Lung (tissue), 12 donors: ENCODE measurements around the gene UBR2. TPM values are rescaled to one million over a fixed set of nuclear protein-coding genes. Genes with fewer than 3 reads are reported as not detected.

Experiments used
- ATAC-seq: fragments of 200-7000 bp; cut with Tn5 transposase; one replicate; pipeline ENCODE4 v1.9.1; 2020; ENCODE audit warnings: moderate number of reproducible peaks; ENCODE audit not compliant: insufficient read depth, low FRiP score
- DNase-seq, 3 donors: peaks; one replicate each; pipeline ENCODE4 v3.0.0-alpha.2; 2013 to 2017
- H3K27ac ChIP-seq, 2 donors: one replicate each; pipeline ENCODE4 v1.5.1; 2013; ENCODE audit warnings: mild to moderate bottlenecking in 2 of 2, moderate library complexity in 2 of 2, control low read depth in 1 of 2, inconsistent platforms in 1 of 2, low read depth in 1 of 2, low read length in 1 of 2
- H3K27me3 ChIP-seq, 3 donors: one replicate each; pipeline ENCODE4 v1.5.1; 2013; ENCODE audit warnings: low read length in 2 of 3; ENCODE audit not compliant: control insufficient read depth in 3 of 3, insufficient read depth in 3 of 3
- H3K36me3 ChIP-seq, 4 donors: one replicate each; pipeline ENCODE4 v1.5.1; 2013; ENCODE audit warnings: low read length in 4 of 4, mild to moderate bottlenecking in 1 of 4, moderate library complexity in 1 of 4; ENCODE audit not compliant: control insufficient read depth in 4 of 4, insufficient read depth in 4 of 4
- H3K4me1 ChIP-seq, 5 donors: one replicate each; pipeline ENCODE4 v1.5.1; 2013; ENCODE audit warnings: low read length in 5 of 5, mild to moderate bottlenecking in 2 of 5, moderate library complexity in 1 of 5; ENCODE audit not compliant: control insufficient read depth in 5 of 5, insufficient read depth in 5 of 5
- H3K4me3 ChIP-seq: one replicate; pipeline ENCODE4 v1.5.1; 2013; ENCODE audit warnings: mild to moderate bottlenecking, control low read depth, moderate library complexity
- H3K9ac ChIP-seq, 2 donors: one replicate each; pipeline ENCODE4 v1.5.1; 2013; ENCODE audit warnings: low read length in 2 of 2, control low read depth in 1 of 2; ENCODE audit not compliant: insufficient read depth in 1 of 2
- H3K9me3 ChIP-seq, 4 donors: one replicate each; pipeline ENCODE4 v1.5.1; 2013; ENCODE audit warnings: low read length in 3 of 4, mild to moderate bottlenecking in 1 of 4, moderate library complexity in 1 of 4; ENCODE audit not compliant: control insufficient read depth in 4 of 4, insufficient read depth in 3 of 4
- WGBS, 2 donors: extraction: QIAGEN DNeasy Blood & Tissue Kit; methylation state at CpG; one replicate each; pipeline ENCODE4 v1.1.7; 2013; 5-methylcytosine and 5-hydroxymethylcytosine counted together
- polyA plus RNA-seq, 2 donors: library from polyadenylated mRNA; stranded (reverse); fragments of 200-250 nt; gene quantifications; one replicate each; pipeline ENCODE4 v1.2.1, GENCODE V29; 2013
- total RNA-seq, 2 donors: library from RNA; depleted of rRNA in 1 of 2; stranded (reverse); fragments of >200 nt in 1 of 2; gene quantifications; one replicate each; pipeline ENCODE4 v1.2.1, GENCODE V29; 2014 to 2021
- TF ChIP-seq, protein P1 (sequence below): IDR thresholded peaks from 2 replicates; pipeline ENCODE4 v1.5.1; 2012; ENCODE audit warnings: mild to moderate bottlenecking; ENCODE audit errors: control extremely low read depth, extremely low read depth
- donor health status: control.
- donor health status: control.
- donor health status: Bipolar disorder and iron deficiency.
- donor health status: healthy.
- donor health status: DM: yes; HTN: yes; CAD: no.

UBR2 gene
- total and polyA plus RNA-seq, 4 donors: 8.4 to 45.4 (median 19.0) TPM

DNA sequence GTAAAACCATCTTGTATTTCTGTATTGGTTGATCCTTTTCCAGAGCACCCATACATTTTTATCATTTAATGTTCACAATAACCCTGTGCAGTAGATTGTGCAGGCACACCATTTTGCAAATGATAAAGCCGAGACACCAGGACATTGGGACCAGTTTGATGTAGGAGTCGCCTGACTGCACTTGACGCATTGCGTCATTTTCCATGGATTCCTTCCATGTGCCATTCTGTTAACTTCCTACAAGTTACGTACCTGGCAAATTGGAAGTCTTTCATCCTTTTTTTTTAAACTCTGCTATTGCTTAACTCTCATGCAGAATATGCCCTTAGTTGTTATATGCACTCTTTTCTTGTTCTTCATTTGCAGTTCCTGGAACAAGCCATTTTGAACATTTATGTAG, 115.5 kb downstream of the UBR2 start:
- no peak overlapping the region for H3K27ac ChIP-seq
- H3K4me3 ChIP-seq: no peak overlapping the region
- ATAC-seq: no peak
- H3K9me3 ChIP-seq: no peaks in the 10 kb centered on the region
- no peak for DNase-seq
- no peak overlapping the region for H3K9ac ChIP-seq
- WGBS, 2 donors: 87 to 93% methylated on average over 5 of the region's 5 CpGs
- no peaks in the 10 kb centered on the region for H3K4me1 ChIP-seq
- no peaks in the 10 kb centered on the region for H3K27me3 ChIP-seq
- TF ChIP-seq, protein P1, sequence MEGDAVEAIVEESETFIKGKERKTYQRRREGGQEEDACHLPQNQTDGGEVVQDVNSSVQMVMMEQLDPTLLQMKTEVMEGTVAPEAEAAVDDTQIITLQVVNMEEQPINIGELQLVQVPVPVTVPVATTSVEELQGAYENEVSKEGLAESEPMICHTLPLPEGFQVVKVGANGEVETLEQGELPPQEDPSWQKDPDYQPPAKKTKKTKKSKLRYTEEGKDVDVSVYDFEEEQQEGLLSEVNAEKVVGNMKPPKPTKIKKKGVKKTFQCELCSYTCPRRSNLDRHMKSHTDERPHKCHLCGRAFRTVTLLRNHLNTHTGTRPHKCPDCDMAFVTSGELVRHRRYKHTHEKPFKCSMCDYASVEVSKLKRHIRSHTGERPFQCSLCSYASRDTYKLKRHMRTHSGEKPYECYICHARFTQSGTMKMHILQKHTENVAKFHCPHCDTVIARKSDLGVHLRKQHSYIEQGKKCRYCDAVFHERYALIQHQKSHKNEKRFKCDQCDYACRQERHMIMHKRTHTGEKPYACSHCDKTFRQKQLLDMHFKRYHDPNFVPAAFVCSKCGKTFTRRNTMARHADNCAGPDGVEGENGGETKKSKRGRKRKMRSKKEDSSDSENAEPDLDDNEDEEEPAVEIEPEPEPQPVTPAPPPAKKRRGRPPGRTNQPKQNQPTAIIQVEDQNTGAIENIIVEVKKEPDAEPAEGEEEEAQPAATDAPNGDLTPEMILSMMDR: no peak
- H3K36me3 ChIP-seq: peaks cover 19 to 55% (median 46%) of the 10 kb centered on the region in 4 donors

DNA sequence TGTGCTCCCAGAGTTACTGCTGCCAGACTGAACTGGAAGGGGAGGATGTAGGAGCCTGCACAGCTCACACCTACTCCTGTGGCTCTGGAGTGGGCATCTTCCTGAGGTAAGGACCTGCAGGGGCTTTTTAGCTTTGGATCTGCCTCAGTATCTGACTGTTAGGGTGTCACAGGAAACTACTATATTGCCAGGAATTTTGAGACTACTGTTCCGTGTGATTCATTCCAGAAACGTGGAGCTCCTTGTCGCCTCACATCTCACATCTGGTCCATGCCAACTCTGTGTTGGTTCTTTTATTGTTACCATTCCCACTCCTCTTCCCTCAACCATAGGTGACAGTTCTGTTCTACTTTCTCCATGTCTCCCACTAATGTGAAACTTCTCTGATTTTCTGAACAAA, 124.5 kb downstream of the UBR2 start:
- TF ChIP-seq, protein P1: no peak
- DNase-seq (no peak), ATAC-seq (no peak)
- Histone ChIP-seq H3K27me3 (no peaks in the 10 kb centered on the region), H3K9ac (no peak overlapping the region), H3K36me3 (peaks cover 29 to 50% (median 35%) of the 10 kb centered on the region in 4 donors), H3K9me3 (no peaks in the 10 kb centered on the region), H3K4me3 (no peak overlapping the region), H3K4me1 (no peaks in the 10 kb centered on the region), H3K27ac (no peak overlapping the region)
- 85 to 89% methylated on average over 3 of the region's 3 CpGs for WGBS, 2 donors

DNA sequence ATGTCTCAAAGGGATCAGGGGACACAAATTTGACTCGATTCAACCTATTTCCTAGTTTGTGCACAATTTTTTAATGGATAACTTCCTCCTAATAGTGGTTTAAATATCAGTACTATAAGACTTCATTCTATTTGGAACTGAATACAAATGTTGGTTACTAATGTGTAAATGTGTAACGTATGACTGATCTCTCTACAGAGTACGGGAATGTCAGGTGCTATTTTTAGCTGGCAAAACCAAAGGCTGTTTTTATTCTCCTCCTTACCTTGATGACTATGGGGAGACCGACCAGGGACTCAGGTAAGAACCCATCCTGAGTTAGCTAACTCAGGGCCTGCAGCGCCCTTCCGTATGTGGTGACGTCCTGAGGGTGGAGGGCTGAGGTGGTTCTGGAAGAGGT, 125.5 kb downstream of the UBR2 start:
- TF ChIP-seq, protein P1: no peak
- no peak for ATAC-seq
- 96 to 98% methylated on average over 7 of the region's 7 CpGs for WGBS, 2 donors
- no peaks in the 10 kb centered on the region for H3K27me3 ChIP-seq
- no peaks in the 10 kb centered on the region for H3K4me1 ChIP-seq
- no peaks in the 10 kb centered on the region for H3K9me3 ChIP-seq
- no peak overlapping the region for H3K4me3 ChIP-seq
- peaks cover 23 to 47% (median 35%) of the 10 kb centered on the region in 4 donors for H3K36me3 ChIP-seq
- H3K27ac ChIP-seq: no peak overlapping the region
- DNase-seq: no peak
- no peak overlapping the region for H3K9ac ChIP-seq

DNA sequence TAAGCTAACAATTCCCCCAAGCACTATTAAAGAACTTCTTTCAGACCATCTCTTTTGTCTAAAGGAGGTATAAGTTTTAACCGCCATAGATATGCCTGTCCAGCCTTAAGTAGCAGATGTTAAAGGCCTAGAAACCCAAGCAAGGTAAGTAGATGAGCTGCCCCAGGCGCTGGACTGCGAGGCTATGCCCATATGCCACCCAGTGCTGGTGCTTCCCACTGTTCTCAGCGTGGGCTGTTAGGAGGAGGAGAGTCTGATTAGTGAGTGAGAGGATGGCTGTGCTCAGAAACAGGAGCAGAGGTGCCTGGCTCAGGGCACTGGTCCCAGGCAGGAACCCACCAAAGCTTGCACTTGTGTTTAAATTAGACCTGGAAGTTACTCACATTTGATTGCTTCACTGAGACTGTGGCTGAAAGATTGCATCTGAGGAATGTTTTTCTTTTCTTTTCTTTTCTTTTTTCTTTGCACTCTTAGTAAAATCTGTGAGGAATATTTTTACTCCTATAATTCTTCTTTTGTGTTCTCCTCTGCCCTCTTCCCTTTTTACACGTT, 126.4 kb downstream of the UBR2 start:
- TF ChIP-seq, protein P1: no peak
- no peaks in the 10 kb centered on the region for H3K27me3 ChIP-seq
- no peak overlapping the region for H3K27ac ChIP-seq
- H3K4me3 ChIP-seq: no peak overlapping the region
- H3K9me3 ChIP-seq: no peaks in the 10 kb centered on the region
- DNase-seq (no peak), ATAC-seq (no peak)
- 89 to 95% methylated on average over 5 of the region's 5 CpGs for WGBS, 2 donors
- no peak overlapping the region for H3K9ac ChIP-seq
- H3K36me3 ChIP-seq: peaks cover 23 to 43% (median 36%) of the 10 kb centered on the region in 4 donors
- no peaks in the 10 kb centered on the region for H3K4me1 ChIP-seq
